Stimulated activated CD8-positive, alpha-beta memory T cell treated with anti-CD3 and anti-CD28 coated beads, Interleukin-12 subunit alpha, Interleukin-12 subunit beta, amount 100 ng/mL, for 24 hours (primary cell): Measurements from ENCODE around the gene SUSD3.
"Not testable (repeated sequence)": the region's sequence is repeated elsewhere in the genome, so short reads cannot be mapped to it uniquely, and the experiment has no call there.

Experiments
- DNase-seq: peaks from one replicate; pipeline ENCODE4 v3.0.0-alpha.2; 2020; ENCODE audit errors: extremely low read depth

The SUSD3 gene

DNA sequence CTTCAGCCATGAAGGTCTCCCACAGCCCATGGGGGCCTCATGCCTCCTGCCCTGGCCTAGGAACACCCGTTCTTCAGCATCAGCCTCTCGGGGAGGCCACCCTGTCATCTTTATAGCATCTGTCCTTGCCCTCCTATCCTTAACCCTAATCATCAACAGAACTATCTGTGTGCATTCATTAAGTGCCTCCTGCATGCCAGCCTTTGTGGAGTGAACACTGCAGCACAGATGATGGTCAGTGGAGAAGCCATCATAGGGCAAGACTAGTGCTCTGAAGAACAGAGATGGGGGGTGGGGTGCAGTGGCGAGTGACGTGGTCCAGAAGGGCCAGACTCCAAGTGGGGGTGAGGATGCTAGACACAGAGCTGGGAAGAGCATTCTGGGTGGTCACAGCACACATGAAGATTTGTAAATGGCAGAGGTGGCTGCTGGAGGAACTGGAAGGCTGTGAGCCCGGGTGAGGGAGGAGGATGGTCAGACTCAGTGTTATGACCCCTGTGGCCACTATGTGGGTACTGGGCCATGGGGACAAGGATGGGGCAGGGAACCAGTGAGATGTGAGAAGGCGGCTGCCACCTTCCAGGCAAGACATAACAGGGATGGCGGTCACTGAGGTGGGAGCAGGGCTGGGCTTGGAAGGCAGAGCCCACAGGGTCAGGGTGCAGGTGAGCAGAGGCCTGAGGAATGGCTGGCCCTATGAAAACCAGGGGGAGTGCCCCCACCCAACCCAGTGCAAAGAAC lies 33.9 kb downstream of the SUSD3 start:
- no peak for DNase-seq

DNA sequence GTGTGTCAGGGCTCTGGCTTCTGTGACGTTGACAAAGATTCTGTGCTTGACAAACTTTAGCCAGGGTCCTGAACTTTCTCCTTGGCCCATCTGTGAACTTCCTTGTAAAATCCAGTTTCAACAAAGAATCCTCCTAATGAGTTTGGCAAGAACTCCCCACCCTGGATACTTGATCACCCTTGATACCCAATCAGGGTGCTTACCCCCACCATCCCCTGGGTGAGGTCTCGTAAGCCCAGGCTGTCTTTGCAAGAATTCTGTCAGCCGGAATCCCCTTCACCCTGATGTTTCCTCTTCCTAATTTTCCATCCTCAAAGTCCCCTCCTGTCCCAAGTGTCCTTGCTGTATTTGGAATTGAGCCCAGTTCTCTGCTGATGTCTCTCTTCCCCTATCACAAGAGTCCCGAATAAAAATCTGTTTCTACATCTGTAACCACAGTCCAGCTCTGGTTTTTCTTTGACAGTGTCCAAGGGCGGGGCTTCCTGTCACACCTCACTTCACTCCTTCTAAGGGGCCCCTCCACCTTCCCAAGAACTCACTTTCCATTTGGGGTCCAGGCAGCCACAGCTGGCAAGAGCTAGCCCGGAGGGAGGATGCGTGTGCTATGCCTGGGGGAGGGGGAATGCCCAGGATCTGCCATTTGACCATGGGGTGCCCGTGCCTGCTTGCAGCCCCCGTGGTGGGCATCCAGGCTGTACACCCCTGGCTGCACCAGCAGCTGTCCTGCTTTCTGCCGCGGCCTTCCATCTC lies 34.8 kb downstream of the SUSD3 start:
- no peak for DNase-seq

DNA sequence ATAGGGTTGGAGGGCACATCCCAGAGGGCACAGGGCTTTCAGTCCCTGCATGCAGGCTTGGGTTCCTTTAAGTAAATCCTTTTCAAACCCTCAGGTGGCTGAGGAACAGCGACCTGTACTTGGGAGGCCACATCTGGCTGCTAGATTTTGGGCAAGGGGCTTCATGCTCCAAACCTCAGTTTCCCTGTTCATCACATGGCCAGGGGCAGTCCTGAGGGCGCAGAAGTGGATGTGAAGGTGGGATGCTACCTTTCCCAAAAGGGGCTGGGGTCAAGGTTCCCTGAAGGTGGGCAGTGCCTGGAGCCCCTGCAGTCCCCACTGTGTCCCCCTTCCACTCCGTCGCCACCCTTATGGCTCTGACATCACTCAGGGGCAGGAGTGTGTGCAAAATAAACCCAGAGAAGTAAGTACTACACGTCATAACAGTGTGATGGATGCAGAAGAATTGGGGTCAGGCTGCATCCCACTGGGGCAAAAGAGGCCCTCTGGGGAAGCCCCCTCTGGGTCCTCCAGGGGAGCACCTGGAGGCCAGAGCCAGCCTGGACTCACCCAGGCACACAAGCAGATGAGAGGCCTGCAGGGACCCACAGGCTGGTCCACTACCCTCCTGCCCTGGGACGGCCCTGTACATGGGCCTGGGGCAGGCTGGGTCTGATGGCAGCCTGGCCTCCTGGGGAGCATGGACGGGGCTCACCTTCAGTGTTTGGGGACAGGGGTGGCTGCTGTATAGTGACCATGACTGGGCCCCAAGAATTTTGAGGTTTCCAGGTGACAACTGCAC lies 35.6 kb downstream of the SUSD3 start:
- no peak for DNase-seq

DNA sequence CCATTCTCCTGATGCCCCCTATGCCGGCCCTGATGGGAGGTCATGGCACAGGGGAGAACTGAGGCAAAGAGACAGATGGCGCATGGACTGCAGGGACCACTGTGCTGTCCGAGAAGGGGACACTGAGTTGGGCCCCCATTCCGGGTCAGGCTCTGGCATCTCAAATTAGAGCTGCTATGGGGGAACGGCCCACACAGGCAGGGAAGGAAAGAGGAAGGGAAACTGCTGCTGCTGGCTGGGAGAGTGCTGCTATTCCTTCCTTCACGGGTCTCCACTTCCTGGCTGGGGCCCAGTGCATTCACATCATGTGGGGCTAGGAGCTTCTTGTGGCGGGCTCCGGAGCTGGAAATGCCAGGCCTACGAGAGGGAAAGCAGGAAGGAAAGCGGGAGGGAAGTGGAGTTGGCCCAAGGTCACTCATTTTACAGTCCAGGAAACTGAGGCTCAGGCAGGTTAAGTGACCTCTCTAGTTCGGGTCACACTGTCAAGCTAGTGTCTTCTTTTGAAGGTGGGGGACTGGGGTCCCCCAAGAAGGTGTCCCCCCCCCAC lies 36.2 kb downstream of the SUSD3 start:
- no peak for DNase-seq

DNA sequence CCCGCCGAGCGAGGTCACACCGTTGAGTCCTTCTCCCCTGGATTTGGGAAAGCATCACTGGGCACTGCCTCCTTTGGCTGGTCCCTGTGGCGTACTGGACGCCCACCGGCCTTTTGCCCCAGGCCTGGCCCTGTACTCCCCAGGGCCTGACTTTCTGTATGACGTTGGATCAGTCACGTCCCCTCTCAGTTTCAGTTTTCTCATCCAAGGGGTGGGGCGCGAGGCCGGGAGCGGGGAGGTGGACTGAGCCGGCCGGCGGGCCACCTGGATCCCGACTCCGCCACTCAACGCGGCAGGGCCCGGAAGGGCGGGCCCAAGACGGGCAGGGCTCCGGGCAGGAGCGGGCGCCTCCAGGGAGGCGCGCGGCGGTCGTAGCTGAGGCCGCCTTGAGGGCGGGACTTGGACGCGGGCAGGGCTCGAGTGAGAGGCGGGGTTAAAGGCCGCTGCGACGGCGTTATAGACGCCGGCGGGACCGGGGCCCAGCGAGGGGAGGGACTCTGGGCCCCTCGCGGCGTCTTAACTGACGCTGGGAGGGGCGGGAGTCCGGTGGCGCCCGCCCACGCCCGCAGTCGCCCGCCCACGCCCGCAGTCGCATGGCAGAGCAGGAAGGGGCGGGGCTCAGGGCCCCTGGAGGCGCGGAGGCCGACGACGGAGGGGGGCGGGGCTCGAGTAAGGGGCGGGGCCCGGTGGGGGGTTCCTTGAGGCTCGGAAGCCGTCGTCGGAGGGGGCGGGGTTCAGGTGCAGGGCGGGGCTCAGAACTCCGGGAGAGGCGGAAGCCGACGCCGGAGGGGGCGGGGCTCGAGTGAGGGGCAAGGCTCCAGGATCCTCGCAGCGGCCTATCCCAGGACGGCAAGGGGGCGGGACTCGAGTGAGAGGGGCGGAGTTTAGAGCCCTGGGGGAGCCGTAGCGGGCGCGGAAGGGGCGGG lies 37.0 kb downstream of the SUSD3 start:
- peak; percentile 100 for DNase-seq

DNA sequence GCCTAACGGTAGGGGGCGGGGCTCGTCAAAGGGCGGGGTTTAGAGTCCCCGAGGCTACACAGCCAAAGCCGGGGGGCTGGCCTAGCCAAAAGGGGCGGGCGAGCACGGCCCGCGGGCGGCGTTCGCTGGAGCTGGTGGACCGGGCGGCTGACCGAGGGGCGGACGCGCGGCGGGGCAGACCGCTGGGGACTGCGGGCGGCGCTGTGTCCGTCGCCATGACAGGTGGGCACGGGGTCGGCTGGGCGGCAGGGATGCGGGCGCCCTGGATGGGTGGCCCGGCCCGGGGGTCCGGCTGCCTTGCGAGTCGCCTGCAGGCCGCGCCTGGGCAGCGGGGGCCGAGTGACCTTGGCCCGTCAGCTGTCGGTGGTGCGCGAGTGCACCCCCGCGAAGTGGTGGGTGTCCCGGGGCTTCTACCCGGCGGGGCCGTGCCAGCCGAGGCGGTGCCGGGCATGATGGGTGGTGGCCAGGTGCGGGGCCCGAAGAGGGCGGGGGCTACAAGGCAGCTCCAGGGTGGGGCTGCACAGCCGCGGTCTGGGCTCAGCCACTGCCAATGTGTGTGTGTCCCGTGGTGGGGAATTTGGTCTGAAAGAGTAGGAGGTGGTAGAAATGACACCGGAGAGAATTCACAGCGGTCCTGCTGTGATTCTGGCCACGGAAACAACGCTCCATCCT lies 37.8 kb downstream of the SUSD3 start, which contains the start of gene CARD19:
Gene CARD19, plus strand, starts transcription at position 87 of the 672 bp plus-strand sequence. Its CDS starts 129 bp downstream, at position 216.
- no peak for DNase-seq

DNA sequence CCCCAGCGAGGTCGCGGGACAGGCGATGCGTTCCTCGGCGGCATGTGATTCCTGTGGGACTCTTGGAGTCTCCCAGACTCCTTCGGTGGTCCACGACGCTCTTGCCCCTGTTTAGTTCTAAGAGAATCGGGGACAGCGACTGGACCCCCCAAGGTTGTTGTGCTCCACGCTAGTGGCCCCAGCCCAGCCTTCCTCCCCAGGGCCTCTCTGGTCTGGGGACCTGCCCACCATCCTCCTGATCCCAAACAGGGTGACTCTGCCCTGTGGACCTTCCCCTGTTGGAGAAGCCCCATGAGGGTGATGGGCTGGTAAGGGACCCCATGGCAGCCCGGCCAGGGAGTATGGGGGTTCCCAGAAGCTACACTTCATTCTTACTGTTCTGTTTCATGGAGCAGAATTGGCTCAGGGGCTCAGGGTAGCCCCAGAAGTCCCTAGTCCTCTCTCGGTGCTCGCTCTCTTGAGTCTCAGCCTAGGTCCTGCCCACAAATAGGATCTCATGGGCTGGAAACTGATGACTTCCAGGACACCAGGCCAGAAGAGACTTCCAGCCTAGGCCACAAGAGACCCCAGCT lies 38.4 kb downstream of the SUSD3 start:
- no peak for DNase-seq

DNA sequence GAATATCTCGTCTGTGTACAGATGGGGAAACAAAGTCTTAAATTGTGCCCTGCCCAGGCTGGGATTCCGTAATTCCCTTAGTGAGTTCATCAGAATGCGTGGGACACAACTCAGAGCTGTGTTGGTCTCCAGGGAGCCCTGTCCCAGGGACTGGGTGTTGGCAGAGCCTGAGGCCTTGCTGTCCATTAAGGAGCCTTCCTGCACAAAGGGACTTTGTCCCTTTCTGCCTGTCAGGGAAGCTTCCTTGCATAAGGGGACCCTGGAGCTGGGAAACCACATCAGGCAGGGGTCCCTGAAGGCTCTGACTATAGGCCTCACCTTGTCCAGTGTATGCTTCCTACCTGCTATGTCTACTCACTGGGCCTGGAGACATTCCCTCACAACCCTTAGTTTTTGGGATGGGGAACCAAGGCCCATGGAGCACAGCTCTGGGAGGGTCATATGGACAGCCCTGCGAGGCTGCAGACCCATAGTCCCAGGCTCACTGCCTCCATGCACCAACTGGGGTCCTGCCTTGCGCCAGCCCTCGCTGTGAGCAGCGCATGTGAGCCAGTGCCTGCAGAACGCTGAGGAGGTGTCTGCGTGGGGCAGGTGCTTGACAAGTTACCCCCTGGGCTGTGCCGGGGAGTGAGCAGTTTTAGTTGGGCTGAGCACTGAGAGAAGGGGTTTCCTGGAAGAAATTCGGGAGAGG lies 39.2 kb downstream of the SUSD3 start:
- DNase-seq: no peak

DNA sequence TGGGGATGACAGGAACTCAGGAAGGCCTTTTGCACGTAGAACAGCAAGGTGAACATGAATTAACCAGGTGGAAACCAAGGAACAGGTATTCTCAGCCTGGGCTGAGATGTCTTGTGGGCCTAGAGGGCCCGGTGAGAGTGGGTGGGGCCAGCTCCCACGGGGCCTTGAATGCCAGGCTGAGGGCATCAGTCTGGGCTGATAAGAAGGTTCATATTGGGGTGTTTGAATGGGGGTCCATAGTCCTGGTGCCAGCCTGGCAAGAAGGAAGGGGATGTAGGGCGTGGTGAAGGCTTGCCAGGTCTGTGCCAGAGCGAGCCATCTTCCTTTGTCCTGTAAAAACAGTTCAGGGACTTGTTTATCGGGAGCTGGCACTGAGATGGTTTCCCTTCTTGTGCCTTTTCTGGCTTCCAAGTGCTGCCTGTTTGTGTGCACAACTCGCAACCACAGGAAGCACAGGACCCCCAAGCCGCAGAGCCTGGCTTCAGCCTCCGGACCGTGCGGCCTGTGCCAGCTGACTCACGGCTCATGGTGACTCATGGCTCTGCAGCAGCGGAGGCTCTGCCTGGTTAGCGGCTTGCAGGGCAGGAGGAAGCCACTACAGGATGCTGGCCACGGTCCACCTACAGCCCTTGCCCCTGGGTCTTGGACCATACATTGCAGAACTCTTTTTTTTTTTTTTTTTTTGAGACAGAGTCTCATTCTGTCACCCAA lies 39.9 kb downstream of the SUSD3 start:
- DNase-seq: no peak

DNA sequence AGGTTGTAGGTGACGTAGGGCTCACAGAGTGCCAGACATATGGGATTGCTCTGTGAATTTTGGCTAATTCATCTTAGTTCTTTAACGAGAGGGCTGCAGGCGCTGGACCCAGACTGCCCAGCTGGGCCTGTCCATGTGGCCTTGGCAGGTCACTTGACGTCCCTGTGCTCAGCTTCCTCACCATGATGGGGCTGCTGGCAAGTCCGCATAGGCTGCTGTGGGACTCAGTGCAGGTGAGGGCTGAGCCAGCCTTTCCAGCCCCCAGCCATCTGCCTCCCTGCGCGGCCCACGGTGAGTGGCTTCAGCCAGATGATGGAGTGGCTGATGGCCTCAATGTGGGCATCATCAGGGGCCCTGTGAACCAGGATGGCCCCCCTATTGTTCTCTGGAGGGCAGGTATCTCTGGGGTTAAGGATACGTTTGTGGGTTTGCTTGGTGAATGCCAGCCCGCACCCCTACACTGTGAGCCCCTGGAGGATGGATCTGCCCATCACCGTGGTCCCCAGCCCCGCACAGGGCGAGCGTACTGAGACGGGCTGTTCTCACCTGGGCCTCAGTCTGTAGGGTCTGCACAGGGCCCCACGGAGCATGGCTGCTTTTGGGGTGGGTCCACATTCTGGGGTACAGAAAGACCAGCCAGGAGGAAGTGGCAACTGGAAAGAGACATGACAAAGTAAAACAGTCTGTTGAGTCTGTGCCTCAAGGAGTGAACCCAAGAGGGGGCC lies 41.2 kb downstream of the SUSD3 start:
- no peak for DNase-seq

DNA sequence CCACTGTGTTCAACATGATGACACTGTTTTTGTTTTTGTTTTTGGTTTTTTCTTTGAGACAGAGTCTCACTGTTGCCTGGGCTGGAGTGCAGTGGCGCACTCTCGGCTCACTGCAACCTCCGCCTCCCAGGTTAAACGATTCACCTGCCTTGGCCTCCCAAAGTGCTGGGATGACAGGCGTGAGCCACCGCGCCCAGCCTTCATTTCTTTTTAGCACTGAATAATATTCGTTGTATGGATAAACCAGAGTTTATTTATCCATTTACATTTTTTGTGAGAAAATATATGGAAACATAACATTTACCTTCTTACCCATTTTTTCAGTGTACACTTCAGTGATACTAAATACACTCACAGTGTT lies 41.8 kb downstream of the SUSD3 start:
- no peak for DNase-seq

DNA sequence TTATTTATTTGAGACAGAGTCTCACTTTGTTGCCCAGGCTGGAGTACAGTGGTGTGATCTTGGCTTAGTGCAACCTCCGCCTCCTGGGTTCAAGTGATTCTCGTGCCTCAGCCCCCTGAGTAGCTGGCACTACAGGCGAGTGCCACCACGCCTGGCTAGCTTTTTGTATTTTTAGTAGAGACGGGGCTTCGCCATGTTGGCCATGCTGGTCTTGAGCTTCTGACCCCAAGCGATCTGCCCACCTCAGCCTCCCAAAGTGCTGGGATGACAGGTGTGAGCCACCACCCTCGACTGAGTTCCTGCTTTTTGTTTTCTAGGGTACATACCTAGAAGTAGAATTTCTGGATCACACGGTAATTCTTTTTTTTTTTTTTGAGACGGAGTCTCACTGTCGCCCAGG lies 42.6 kb downstream of the SUSD3 start:
- DNase-seq: not testable (repeated sequence)

DNA sequence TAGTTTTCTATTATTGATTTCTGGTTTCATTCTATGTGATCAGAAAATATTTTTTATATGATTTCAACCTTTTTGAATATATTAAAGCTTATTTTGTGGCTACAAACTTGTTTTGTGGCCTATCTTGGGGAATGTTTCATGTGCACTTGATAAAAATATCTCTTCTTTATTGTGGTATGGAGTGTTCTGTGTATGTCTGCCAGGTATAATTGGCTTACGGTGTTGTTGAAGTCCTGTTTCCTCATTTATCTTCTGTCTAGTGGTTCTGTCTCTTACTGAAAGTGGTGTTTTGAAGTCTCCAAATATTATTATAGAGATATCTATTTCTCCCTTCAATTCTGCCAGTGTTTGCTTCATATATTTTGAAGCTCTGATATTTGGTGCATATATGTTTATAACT lies 47.1 kb downstream of the SUSD3 start:
- no peak for DNase-seq

DNA sequence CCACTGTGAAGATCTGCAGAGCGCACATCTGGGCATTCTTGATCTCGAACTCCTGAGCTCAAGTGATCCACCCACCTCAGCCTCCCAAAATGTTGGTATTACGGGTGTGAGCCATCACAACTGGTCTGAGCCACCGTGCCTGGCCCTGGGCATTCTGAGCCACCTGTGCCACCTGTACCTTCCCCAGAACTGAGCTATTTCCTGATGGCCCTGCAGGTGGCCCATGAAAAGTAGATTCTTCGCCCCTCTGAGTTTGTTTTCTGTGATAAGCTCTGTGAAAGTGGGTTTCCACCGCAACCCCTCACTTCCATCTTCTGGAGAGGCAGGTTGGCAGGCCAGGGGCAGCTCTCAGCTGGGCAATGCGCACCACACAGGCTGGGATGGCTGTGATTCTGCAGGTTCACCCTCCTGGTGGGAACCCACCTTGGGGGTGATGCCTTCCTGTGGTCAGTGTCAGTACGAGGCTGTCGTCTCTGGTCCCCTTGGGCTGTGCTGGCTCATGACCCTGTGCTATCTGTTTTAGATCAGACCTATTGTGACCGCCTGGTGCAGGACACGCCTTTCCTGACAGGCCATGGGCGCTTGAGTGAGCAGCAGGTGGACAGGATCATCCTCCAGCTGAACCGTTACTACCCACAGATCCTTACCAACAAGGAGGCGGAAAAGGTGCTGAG lies 48.8 kb downstream of the SUSD3 start:
- no peak for DNase-seq

DNA sequence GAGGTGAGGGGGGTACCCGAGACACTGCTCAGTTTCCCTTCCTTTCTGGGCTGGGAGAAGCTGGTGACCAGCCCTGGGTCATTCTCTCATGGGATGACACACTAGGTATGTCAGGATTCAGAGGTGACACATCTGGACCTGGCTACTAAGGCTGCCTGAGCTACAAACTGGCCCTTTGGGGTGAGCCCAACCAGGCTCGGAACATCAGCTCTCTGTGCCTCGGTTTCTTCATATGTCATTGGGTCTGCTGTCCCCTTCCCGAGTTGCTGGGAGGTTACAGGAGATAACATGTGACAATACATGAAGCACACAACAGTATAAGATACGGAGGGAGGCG lies 49.3 kb downstream of the SUSD3 start:
- no peak for DNase-seq

DNA sequence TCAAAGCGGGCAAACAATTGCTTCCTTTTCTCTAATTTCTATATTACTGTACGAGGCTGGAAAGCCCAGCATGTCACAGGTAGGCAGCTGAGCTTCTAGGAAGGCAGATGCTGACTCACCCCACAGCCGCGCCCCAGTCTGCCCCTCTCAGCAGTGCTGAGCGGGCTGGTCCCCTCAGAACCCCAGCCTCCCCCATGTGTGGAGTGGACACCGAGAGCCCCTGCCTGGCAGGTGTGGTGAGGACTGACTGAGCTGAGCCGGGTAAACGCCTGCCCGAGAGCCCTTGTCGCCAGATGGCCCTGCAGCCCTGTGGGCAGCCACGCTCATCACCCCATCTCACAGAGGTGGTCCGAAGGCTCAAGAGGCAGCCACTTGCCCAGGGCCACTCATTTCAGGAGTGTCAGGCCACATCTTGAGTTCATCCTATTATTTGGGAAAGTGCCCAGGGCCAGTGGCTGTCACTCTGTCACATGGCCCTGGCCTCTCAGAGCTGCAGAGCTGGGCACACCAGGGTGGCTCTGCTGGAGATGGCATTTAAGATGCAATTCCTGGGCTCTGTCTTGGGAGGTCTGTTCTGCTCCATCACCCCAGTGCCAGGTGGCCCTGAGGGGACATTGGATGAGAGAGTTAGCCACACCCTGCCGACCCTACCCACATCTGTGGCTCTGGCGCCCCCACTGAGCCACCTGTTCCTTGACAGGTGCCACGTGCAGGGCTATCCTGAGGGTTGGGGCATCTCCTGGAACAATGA lies 50.0 kb downstream of the SUSD3 start:
- DNase-seq: no peak

DNA sequence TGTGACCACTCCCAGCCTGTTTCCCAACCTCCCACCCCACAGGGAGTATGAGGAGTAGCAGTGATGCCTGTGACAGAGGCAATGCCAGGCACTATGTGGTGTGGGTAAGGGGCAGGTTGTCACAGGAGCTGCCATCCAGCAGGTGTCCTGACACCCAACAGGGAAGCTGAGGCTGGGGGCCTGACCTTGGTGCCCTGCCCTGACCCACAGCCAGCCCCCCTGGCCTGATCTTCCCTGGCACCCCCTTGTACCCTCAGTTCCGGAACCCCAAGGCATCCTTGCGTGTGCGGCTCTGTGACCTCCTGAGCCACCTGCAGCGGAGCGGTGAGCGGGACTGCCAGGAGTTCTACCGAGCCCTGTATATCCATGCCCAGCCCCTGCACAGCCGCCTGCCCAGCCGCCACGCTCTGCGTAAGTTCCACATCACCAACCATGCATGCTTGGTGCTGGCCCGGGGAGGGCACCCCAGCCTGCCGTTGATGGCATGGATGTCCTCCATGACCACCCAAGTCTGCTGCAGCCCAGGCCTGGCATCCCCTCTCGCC lies 51.9 kb downstream of the SUSD3 start:
- no peak for DNase-seq
